B cell (primary cell): ENCODE data around the gene SMAD7. TPM values are rescaled to one million over a fixed set of nuclear protein-coding genes. Genes with fewer than 3 reads are reported as not detected.

ENCODE experiments used
- ATAC-seq: fragments of 200-7000 bp; cut with Tn5 transposase; one replicate; pipeline ENCODE4 v1.10.0; 2021; ENCODE audit warnings: low read depth, mild to moderate bottlenecking, moderate number of reproducible peaks, moderate library complexity
- CTCF ChIA-PET: fragments of 350-600 bp; sonication (Branson Sonifier 250); formaldehyde crosslinking; loops from one replicate; lab custom pipeline; 2021; ENCODE audit warnings: antibody characterized with exemption, inconsistent platforms; lab: Charles Lee
- POLR2A ChIA-PET: fragments of 350-600 bp; sonication (Branson Sonifier 250); formaldehyde crosslinking; loops from one replicate; lab custom pipeline; 2021; ENCODE audit warnings: antibody characterized with exemption; lab: Charles Lee
- DNase-seq: peaks from one replicate; pipeline ENCODE4 v3.0.0; 2013
- H2AFZ ChIP-seq: 2 replicates; pipeline ENCODE4 v1.6.1; 2012; ENCODE audit warnings: mild to moderate bottlenecking, low read depth, low read length; ENCODE audit not compliant: insufficient read depth, poor library complexity, severe bottlenecking
- H3K27ac ChIP-seq, 2 donors: 1 replicate in 1 of 2; 2 replicates in 1 of 2; pipeline ENCODE4 v1.5.1; 2012 to 2013; ENCODE audit warnings: low read length in 2 of 2, mild to moderate bottlenecking in 2 of 2, moderate library complexity in 1 of 2
- H3K27me3 ChIP-seq, 4 experiments: fragments of 200-600 bp in 1 of 4; sonication (generic) in 1 of 4; replicated peaks in 1 of 4; 1 replicate in 2 of 4; 2 replicates in 2 of 4; pipeline versions ENCODE4 v1.6.1 to v1.7.0; 2013 to 2016; ENCODE audit warnings: low read length in 3 of 4, mild to moderate bottlenecking in 2 of 4, mixed read lengths in 1 of 4, moderate library complexity in 1 of 4; ENCODE audit not compliant: insufficient read depth in 4 of 4, control insufficient read depth in 3 of 4; ENCODE audit errors: control extremely low read depth in 1 of 4
- H3K36me3 ChIP-seq, 2 experiments: replicated peaks in 1 of 2; 1 replicate in 1 of 2; 2 replicates in 1 of 2; pipeline versions ENCODE4 v1.6.1 to v1.7.1; 2013; ENCODE audit warnings: low read length in 1 of 2; ENCODE audit not compliant: insufficient read depth in 2 of 2, control insufficient read depth in 1 of 2; ENCODE audit errors: control extremely low read depth in 1 of 2, extremely low read depth in 1 of 2
- H3K4me1 ChIP-seq, 2 donors: fragments of 200-600 bp in 1 of 2; sonication (generic) in 1 of 2; 1 replicate in 1 of 2; 2 replicates in 1 of 2; pipeline versions ENCODE4 v1.5.1 to v1.6.1; 2013 to 2017; ENCODE audit warnings: low read length in 2 of 2; ENCODE audit not compliant: control insufficient read depth in 2 of 2, insufficient read depth in 2 of 2
- H3K4me2 ChIP-seq: replicated peaks from 2 replicates; pipeline ENCODE3; 2012; ENCODE audit warnings: mild to moderate bottlenecking, low read depth, low read length; ENCODE audit not compliant: poor library complexity, severe bottlenecking
- H3K4me3 ChIP-seq, 5 experiments: fragments of 200-600 bp in 1 of 5; sonication (generic) in 1 of 5; 1 replicate in 3 of 5; 2 replicates in 2 of 5; pipeline versions ENCODE4 v1.5.1 to v1.7.0; 2011 to 2016; ENCODE audit warnings: low read length in 4 of 5, mild to moderate bottlenecking in 4 of 5, low read depth in 2 of 5, control low read depth in 1 of 5, moderate library complexity in 1 of 5; ENCODE audit not compliant: insufficient read depth in 1 of 5; ENCODE audit errors: control extremely low read depth in 1 of 5, extremely low read depth in 1 of 5
- H3K79me2 ChIP-seq: fragments of 200-600 bp; sonication (generic); one replicate; pipeline ENCODE4 v1.6.0; 2016; ENCODE audit warnings: low read length; ENCODE audit not compliant: control insufficient read depth, insufficient read depth
- H3K9ac ChIP-seq: fragments of 200-600 bp; sonication (generic); 2 replicates; pipeline ENCODE4 v1.6.1; 2017; ENCODE audit warnings: mild to moderate bottlenecking, low read length, moderate library complexity
- H3K9me3 ChIP-seq, 3 donors: one replicate each; pipeline versions ENCODE4 v1.6.1 to v1.7.1; 2013; ENCODE audit warnings: low read length in 2 of 3; ENCODE audit not compliant: control insufficient read depth in 2 of 3, insufficient read depth in 1 of 3; ENCODE audit errors: control extremely low read depth in 1 of 3
- H4K20me1 ChIP-seq: 2 replicates; pipeline ENCODE4 v1.6.0; 2012; ENCODE audit warnings: mild to moderate bottlenecking, low read length; ENCODE audit not compliant: insufficient read depth, control insufficient read depth, poor library complexity, severe bottlenecking
- H3K27ac Mint-ChIP-seq: one replicate; pipeline ENCODE4 v1.8.0; 2021; ENCODE audit warnings: mixed read lengths
- H3K27me3 Mint-ChIP-seq: one replicate; pipeline ENCODE4 v1.8.0; 2021; ENCODE audit warnings: mixed read lengths
- H3K4me1 Mint-ChIP-seq: one replicate; pipeline ENCODE4 v1.8.0; 2021; ENCODE audit warnings: mixed read lengths
- H3K4me3 Mint-ChIP-seq: one replicate; pipeline ENCODE4 v1.8.0; 2021; ENCODE audit warnings: mixed read lengths
- H3K9me3 Mint-ChIP-seq: one replicate; pipeline ENCODE4 v1.8.0; 2022; ENCODE audit warnings: mixed read lengths; ENCODE audit not compliant: insufficient read depth
- EZH2 ChIP-seq: IDR thresholded peaks from 2 replicates; pipeline ENCODE4 v1.6.1; 2012; ENCODE audit warnings: borderline replicate concordance, low read depth, mild to moderate bottlenecking, moderate library complexity, low read length; ENCODE audit not compliant: insufficient read depth, poor library complexity, severe bottlenecking
- WGBS: methylation state at CpG from one replicate; pipeline ENCODE4 v1.1.5; 2013; ENCODE audit warnings: missing lambda C conversion rate; ENCODE audit not compliant: insufficient coverage; 5-methylcytosine and 5-hydroxymethylcytosine counted together
- intact Hi-C: fragments of 100-400 bp; cut with micrococcal nuclease; formaldehyde crosslinking; loops from one replicate; pipeline ENCODE4 v1.10.0; 2022
- polyA plus RNA-seq: library from polyadenylated mRNA; depleted of rRNA; stranded (reverse); fragments of >200 nt; gene quantifications from 2 replicates; pipeline ENCODE4 v1.2.3, GENCODE V29; 2012
- total RNA-seq, 2 donors: library from RNA; stranded (reverse); fragments of 120-200 nt in 1 of 2; gene quantifications; 1 replicate in 1 of 2; 2 replicates in 1 of 2; pipeline versions ENCODE4 v1.2.3 to v1.2.4, GENCODE V29; 2013 to 2022
- TF ChIP-seq, protein P1 (sequence below): fragments of 200-600 bp; IDR thresholded peaks from one replicate; pipeline ENCODE4 v1.8.0; 2022; ENCODE audit warnings: antibody characterized with exemption, mild to moderate bottlenecking

The SMAD7 gene
- total and polyA plus RNA-seq, 2 donors (not counting 1 experiment from before 2014, with no cell fraction given) = 10.1 to 20.9 TPM

DNA sequence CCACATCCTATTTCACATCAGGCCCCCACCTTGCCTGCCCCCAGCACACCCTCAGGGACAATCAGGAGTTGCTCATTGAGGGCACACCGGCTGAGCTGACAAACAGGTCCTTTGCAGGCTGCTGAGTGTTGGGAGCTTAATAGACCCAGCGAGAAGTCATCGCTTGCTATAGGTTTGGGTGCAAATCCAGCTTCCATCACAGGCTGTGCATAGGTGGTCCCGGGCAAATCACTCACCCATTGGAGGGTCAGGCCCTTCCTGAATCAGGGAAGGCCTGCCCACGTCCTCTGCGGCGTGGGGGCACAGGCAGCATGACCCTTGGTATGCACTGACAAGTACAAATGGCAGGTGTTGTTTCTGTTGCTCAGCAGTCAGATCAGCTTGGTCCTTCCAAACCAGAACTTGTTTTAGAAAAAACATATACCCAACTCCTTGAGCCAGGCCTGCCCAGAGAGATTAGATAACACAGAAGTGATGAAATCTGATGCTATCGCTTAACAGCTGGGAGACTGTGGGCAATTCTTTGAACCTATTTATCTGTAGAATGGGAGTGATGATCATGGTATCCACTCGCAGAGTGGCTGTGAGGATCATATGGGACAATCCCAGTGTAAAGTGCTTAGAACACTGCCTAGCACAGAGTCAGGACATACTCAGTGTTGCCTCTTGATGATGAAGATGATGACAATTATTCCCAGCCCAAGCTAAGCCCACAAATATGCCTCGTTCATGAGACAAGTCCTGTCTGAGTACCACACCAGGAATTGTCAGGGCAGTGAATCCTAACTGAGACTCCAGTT is 34.9 kb downstream of the SMAD7 start:
- H2AFZ ChIP-seq = no peak overlapping the region
- ATAC-seq (no peak), DNase-seq (no peak)
- no peaks in the 10 kb centered on the region for H4K20me1 ChIP-seq
- WGBS = 95% methylated on average over 10 of the region's 10 CpGs
- no peaks in the 10 kb centered on the region for H3K27me3 ChIP-seq
- Mint-ChIP-seq H3K27ac (peak overlapping the region; percentile 17), H3K4me1 (peaks cover 12% of the 10 kb centered on the region), H3K4me3 (no peak overlapping the region), H3K9me3 (no peaks in the 10 kb centered on the region), H3K27me3 (no peaks in the 10 kb centered on the region)
- H3K4me2 ChIP-seq = no peak overlapping the region
- H3K9ac ChIP-seq = no peak overlapping the region
- peaks cover 0 to 6% of the 10 kb centered on the region in 2 experiments for H3K36me3 ChIP-seq
- H3K27ac ChIP-seq = no peak overlapping the region
- H3K9me3 ChIP-seq = no peaks in the 10 kb centered on the region
- no peak for TF ChIP-seq EZH2
- TF ChIP-seq, protein P1, sequence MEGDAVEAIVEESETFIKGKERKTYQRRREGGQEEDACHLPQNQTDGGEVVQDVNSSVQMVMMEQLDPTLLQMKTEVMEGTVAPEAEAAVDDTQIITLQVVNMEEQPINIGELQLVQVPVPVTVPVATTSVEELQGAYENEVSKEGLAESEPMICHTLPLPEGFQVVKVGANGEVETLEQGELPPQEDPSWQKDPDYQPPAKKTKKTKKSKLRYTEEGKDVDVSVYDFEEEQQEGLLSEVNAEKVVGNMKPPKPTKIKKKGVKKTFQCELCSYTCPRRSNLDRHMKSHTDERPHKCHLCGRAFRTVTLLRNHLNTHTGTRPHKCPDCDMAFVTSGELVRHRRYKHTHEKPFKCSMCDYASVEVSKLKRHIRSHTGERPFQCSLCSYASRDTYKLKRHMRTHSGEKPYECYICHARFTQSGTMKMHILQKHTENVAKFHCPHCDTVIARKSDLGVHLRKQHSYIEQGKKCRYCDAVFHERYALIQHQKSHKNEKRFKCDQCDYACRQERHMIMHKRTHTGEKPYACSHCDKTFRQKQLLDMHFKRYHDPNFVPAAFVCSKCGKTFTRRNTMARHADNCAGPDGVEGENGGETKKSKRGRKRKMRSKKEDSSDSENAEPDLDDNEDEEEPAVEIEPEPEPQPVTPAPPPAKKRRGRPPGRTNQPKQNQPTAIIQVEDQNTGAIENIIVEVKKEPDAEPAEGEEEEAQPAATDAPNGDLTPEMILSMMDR = no peak
- H3K4me1 ChIP-seq = peaks cover 0 to 7% of the 10 kb centered on the region in 2 donors
- ChIA-PET CTCF (interaction anchor here (1.1 kb wide), 1 partner anchor 32 kb away, joined by 3 read pairs; no protein-coding TSS in a partner anchor), POLR2A (no interaction called here)
- no peak overlapping the region for H3K4me3 ChIP-seq
- H3K79me2 ChIP-seq = no peaks in the 10 kb centered on the region
- intact Hi-C loops = no loop called here

DNA sequence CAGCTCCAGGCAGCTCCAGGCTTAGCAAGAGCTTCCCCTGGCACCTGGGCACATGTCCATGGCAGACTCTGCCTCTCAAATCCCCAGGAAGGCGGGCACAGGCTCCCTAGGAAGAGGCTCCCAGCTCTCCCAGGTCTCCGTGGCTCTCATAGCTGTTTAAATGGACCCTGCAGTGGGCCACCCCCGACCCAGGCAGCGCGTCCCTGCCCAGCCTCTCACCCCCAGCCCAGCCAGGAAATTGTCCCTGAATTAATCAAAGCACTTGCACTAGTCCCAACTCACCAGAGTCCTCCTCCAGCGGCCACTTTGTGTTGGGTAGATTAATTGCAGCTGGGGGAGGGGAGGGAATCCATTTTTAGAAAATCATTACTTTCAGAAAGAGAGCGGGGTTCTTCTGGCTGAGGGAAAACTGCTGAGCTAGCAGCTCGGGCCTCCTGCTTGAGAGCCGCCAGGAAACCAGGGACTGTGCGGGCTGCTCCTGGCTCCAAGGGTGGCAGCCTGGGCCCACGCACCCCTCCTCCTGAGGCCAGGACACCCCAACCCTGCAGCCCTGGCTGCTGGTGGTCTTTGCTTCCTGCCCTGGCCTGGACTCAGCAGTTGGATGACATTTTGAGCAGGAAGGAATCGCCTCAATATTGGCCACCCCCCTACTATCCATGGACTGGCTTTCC is 36.0 kb downstream of the SMAD7 start:
- Histone ChIP-seq H3K27me3 (no peaks in the 10 kb centered on the region), H3K4me3 (no peak overlapping the region), H3K4me2 (no peak overlapping the region), H3K9ac (no peak overlapping the region), H2AFZ (no peak overlapping the region), H3K79me2 (no peaks in the 10 kb centered on the region), H3K4me1 (peaks cover 0 to 7% of the 10 kb centered on the region in 2 donors), H3K27ac (no peak overlapping the region), H4K20me1 (no peaks in the 10 kb centered on the region), H3K9me3 (no peaks in the 10 kb centered on the region), H3K36me3 (no peaks in the 10 kb centered on the region)
- CTCF ChIA-PET = interaction anchor here (0.5 to 2.4 kb wide), 4 partner anchors 82 to 264 kb away, joined by 3 to 10 read pairs (median 4); no protein-coding TSS in a partner anchor
- Mint-ChIP-seq H3K4me1 (peaks cover 11% of the 10 kb centered on the region), H3K4me3 (no peak overlapping the region), H3K27ac (no peak overlapping the region), H3K9me3 (no peaks in the 10 kb centered on the region), H3K27me3 (no peaks in the 10 kb centered on the region)
- intact Hi-C loops = loop anchor here (5.0 kb wide), 1 partner anchor 33 kb away; no protein-coding TSS in a partner anchor
- DNase-seq = no peak
- 87% methylated on average over 10 of the region's 12 CpGs for WGBS
- POLR2A ChIA-PET = no interaction called here
- ATAC-seq = no peak
- TF ChIP-seq, protein P1 = no peak
